T-helper 1 cell treated with Interleukin-12 subunit alpha and Interleukin-12 subunit beta and Interleukin-4 antibody, amounts not matched to agents 30 ng/mL and 1 ng/mL, for 36 hours (primary cell): ENCODE data around the gene CMTM8. TPM values are rescaled to one million over a fixed set of nuclear protein-coding genes. Genes with fewer than 3 reads are reported as not detected.

Experiments used
- intact Hi-C: fragments of 100-400 bp; cut with micrococcal nuclease; formaldehyde crosslinking; loops from one replicate; pipeline ENCODE4 v1.15.1; 2024
- total RNA-seq: library from RNA; stranded (reverse); gene quantifications from 2 replicates; pipeline ENCODE4 v1.2.3, GENCODE V29; 2022

CMTM8 gene
- total RNA-seq, 1 donor from 2014 or later: 8.5 TPM

- intact Hi-C loops: no loop called here
Observed at GRCh38 chr3:32305361-32305876, 66.9 kb downstream of the CMTM8 start.

GRCh38 chr3:32306072-32306471 lies 67.6 kb downstream of the CMTM8 start:
- intact Hi-C loops: no loop called here

DNA sequence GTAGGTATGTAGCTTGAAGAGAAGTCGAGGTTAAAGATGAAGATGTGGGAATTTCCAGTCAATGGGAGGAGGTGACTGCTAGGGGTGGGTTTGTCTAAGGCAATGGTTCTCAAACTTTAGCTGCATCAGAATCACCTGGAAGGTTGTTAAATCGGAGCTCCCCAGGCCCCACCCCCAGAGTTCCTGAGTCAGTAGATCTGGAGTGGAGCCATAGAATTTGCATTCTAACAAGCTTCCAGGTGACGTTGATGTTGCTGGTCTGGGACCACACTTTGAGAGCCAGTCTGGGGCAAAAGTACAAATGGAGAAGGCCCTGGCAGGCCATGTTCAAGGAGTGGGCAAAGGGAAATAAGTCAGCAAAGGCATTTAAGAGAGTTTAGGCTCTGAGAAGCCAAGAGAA lies 69.1 kb downstream of the CMTM8 start:
- intact Hi-C loops: no loop called here

DNA sequence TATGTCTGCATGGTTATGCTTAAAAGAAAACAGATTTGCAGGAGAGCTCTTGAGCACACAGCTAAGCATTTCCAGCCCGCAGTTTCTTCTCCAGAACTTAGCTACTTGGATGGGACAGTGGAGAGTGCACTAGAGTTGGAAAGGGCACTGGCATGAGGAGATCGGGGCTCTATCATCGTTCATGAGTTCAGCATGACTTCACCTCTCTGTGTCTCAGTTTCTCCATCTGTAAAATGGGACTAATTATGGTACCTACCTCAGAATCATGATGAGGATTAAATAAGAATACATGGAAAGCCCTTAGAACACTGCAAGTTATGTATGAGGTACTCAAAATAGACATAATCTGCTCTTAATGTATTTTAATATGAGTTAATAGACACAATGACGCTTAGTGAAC lies 69.9 kb downstream of the CMTM8 start:
- intact Hi-C loops: no loop called here

DNA sequence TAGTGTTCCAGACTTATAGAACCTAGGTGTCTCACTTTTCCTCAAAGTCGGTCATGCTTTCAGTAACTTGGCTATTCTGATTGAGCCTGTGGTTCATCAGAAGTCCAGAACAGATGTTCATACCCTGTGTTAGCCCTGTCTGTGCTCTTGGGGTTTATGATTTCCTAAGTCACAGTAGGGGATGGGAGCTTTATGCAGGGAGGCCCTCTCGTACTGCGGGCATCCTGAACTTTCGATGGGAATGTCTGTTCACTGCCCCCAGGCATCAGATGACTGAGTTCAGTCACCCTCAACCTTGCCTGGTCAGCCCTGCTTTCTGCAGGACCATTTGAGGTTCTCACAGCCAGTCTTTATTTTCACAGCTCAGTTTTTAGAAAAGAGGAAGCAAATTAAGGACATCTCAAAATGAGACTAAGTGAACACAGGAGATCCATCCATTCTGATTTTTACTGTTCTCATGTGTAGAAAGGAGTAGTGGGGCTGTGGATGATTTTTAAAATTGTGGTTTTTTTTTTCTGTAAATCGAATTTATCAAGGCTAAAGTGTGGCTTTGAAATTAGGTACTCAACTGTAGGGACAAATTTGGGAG lies 71.3 kb downstream of the CMTM8 start:
- intact Hi-C loops: no loop called here

DNA sequence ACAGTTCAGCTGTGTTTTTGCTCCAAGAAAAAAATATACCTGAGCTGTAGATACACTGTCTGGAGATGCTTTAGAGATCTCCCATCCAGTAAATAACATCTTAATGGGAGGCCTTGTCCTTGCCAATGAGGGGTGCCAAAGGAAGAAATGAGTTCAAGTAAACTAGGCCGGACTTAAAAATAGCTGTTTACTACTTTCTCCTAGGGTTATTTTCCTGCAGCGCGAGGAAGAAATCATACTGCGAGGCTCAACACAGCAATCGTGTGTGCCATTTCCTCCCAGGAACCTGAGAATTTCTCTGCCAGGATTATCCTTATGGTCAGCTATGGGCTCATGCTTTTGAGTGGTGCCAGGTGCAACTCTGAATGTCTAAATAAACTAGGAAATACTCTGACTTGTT lies 71.9 kb downstream of the CMTM8 start:
- intact Hi-C loops: no loop called here

DNA sequence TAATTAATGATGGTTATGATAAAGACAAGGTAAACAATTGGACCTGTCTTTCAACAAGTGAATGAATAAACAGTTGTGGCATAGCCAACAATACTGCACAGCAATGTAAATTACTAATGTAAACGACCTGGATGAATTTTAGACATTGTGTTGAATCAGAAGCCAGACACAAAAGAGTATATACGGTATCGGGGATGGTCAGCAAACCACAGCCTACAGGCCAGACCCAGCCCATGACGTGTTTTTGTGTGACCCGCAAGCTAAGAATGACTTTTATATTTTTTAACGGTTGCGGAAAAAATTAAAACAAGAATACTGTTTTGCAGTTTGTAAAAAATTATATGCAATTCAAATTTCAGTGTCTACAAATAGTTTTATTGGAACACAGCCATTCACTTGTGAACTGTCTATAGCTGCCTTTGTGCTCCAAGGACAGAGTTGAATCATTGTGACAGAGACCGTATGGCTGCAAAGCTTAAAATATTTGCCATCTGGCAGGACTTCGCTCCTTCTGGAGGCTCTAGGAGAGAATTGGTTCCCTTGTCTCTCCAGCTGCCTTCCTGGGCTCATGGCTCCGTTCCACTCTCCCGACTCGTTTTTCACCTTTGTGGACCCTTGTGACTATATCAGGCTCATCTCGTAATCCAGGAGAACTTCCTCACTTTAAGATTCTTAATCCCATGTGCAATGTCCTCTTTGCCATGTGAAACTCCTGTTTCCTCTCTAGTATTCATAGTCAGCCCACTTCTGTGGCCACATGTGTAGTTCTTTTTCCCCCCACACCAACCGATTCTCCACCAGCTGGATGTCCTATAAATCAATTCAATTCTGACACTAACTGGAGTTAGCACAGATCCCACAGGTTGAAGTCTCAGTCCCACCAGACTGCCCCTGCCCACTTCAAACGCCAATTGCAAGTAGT lies 72.7 kb downstream of the CMTM8 start:
- intact Hi-C loops: no loop called here

- intact Hi-C loops: loop anchor here (2.0 kb wide), 1 partner anchor 19 kb away; no protein-coding TSS in a partner anchor
Observed at GRCh38 chr3:32312251-32312650, 73.8 kb downstream of the CMTM8 start.

DNA sequence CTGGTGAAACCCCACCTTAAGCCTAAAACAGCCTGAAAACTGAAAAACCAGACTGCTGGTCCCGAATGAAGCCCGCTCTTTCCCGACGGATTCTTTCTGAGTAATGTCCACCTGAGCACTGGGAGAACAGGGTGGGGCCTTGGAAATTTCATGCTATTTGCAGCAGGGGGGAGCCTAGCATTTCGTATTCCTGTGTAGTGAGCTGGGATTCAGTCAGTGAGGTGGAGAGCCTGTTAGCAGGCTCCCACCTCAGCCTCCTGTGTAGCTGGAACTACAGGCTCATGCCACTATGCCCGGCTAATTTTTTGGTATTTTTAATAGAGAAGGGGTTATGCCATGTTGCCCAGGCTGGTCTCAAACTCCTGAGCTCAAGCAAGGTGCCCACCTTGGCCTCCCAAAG lies 74.7 kb downstream of the CMTM8 start:
- intact Hi-C loops: loop anchor here (2.0 kb wide), 1 partner anchor 18 kb away; no protein-coding TSS in a partner anchor

- intact Hi-C loops: loop anchor here (1.0 to 2.0 kb wide), 2 partner anchors 11 to 17 kb away; no protein-coding TSS in a partner anchor
Observed at GRCh38 chr3:32313723-32314473, 75.4 kb downstream of the CMTM8 start.

DNA sequence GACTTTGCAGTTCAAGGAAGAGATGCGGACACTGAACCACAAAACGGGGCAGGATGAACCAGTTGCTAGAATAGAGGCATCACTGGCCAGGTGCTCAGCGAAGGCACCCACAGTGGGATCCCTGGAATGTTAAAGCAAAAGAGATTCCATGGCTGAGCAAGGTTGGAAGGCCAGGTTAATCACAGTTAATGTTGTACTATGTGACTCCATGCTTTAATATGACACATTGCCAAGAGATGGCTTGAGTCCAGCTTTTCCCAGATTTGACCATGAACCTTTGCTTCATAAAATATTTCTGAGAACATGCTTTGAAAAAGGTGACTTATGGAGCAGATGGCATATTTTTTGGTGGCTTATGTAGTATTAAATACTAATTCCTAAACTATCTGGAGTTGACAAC lies 77.0 kb downstream of the CMTM8 start:
- intact Hi-C loops: no loop called here

DNA sequence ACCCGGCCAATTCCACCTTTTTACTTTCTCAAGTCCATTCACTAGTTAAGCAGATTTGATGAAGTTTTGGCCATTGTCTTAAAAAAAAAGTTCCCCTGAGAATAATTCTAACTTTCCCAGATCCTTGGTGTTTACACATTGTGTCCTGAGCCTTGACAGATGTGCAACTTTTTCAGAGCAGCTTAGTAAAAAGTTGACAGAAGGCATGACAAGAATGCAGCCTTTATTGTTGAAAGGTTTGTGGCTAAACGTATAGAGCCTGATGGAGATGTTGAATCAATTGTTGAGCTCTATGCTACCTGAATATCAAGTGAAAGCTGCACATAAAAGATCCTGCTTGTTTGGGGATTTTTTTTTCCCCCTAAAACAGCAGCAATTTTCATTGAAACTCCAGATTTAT lies 77.8 kb downstream of the CMTM8 start:
- intact Hi-C loops: no loop called here

GRCh38 chr3:32316976-32317375 lies 78.5 kb downstream of the CMTM8 start:
- intact Hi-C loops: no loop called here

DNA sequence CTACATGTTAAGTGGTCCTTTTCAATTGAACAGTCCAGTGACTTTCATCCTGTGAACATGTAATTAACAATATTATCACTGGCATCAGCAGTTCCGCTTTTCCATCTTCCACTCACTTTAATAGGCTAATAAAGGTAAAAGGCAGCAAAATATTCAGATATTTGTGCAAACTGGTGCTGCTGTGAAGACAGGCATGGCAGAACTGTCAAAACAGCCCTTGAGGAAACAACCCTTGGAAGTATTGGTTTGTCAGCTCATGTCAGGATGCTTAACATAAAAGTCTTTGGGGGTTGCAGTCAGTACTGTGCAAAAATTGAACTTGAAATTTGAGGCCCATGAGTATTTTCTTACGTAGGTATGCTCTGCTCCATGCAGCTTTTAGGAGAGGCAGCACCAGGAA lies 81.1 kb downstream of the CMTM8 start:
- intact Hi-C loops: loop anchor here (10.0 kb wide), 1 partner anchor 1245 kb away; no protein-coding TSS in a partner anchor

- intact Hi-C loops: loop anchor here (10.0 kb wide), 1 partner anchor 1245 kb away; no protein-coding TSS in a partner anchor
Observed at GRCh38 chr3:32320080-32320479, 81.6 kb downstream of the CMTM8 start.

- intact Hi-C loops: loop anchor here (10.0 kb wide), 1 partner anchor 1246 kb away; no protein-coding TSS in a partner anchor
Observed at GRCh38 chr3:32321095-32321790, 82.8 kb downstream of the CMTM8 start.

DNA sequence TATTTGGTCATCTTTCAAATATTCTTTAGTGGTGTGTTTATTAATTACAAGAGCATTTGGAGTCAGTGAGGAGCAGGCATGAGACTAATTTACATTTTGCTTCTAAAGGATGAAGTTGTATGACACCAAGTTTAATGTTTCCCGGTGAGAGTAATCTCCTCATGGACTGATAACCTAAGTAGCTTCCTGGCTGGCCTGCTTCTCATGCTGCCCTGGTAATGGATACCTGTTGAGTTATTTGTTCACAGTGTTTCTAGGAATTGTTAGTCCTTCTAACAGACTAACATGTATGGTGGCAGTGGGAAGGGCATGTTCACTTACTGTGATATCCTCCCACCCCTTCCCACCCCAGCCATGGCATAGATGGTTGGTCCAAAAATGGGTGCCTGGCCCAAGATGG lies 83.8 kb downstream of the CMTM8 start:
- intact Hi-C loops: loop anchor here (10.0 kb wide), 1 partner anchor 1248 kb away; no protein-coding TSS in a partner anchor

GRCh38 chr3:32323604-32324003 lies 85.1 kb downstream of the CMTM8 start:
- intact Hi-C loops: loop anchor here (10.0 kb wide), 1 partner anchor 1249 kb away; no protein-coding TSS in a partner anchor

DNA sequence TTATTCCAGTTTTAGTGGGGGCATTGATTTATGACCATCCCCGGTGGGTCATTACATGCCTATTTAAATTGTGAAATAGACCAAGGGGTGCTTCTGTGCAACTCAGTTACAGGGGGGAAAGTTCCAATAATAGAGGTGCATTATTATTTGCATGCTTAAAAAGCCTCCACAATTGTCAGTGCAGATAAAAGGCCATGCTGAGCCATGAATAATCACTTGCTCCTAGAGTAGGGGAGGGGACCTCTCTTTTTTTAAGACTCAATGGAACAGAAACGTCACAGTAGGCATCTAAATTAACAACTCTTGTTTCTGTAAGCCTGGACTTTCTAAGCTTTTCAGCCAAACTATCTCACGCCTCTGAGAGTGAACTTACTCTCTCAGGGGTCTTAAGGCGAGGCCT lies 86.7 kb downstream of the CMTM8 start:
- intact Hi-C loops: loop anchor here (10.0 kb wide), 1 partner anchor 1250 kb away; no protein-coding TSS in a partner anchor

GRCh38 chr3:32325927-32326326 lies 87.4 kb downstream of the CMTM8 start:
- intact Hi-C loops: loop anchor here (10.0 kb wide), 1 partner anchor 1251 kb away; no protein-coding TSS in a partner anchor
